HepG2 (cell line): Measurements from ENCODE around the gene VKORC1. TPM values are rescaled to one million over a fixed set of nuclear protein-coding genes. Genes with fewer than 3 reads are reported as not detected.

ENCODE experiments used
- CEBPG ChIP-seq: IDR thresholded peaks from 2 replicates; pipeline ENCODE4 v1.6.1; 2016
- ETV5 ChIP-seq: IDR thresholded peaks from 2 replicates; pipeline ENCODE4 v1.6.1; 2018; ENCODE audit warnings: missing biosample characterization, missing genetic modification reagents, inconsistent platforms, borderline replicate concordance
- FOXA1 ChIP-seq, 2 experiments: fragments of 450-650 bp in 1 of 2; sonication (generic) in 1 of 2; formaldehyde crosslinking in 1 of 2; IDR thresholded peaks; 2 replicates each; pipeline versions ENCODE4 v1.4.0 to v1.6.1; 2016 to 2020; ENCODE audit warnings: missing genetic modification reagents in 1 of 2
- GABPB1 ChIP-seq: IDR thresholded peaks from 2 replicates; pipeline ENCODE4 v1.6.1; 2016; ENCODE audit warnings: mild to moderate bottlenecking, missing genetic modification reagents, moderate library complexity, missing compliant biosample characterization
- GRHL1 ChIP-seq: sonication (generic); formaldehyde crosslinking; conservative IDR thresholded peaks from 2 replicates; pipeline ENCODE4 v1.8.0; 2022; ENCODE audit warnings: missing genetic modification reagents
- NR2C2 ChIP-seq: sonication (generic); formaldehyde crosslinking; IDR thresholded peaks from 2 replicates; pipeline ENCODE4 v1.4.0; 2020; ENCODE audit warnings: missing genetic modification reagents, mild to moderate bottlenecking, moderate library complexity, borderline replicate concordance
- SP1 ChIP-seq, 2 experiments: fragments of 450-650 bp in 1 of 2; sonication (generic) in 1 of 2; formaldehyde crosslinking in 1 of 2; IDR thresholded peaks; 2 replicates each; pipeline versions ENCODE4 v1.4.0 to v1.6.1; 2016 to 2020; ENCODE audit warnings: missing genetic modification reagents in 1 of 2
- YEATS4 ChIP-seq: sonication (generic); formaldehyde crosslinking; IDR thresholded peaks from 2 replicates; pipeline ENCODE4 v1.4.0; 2020; ENCODE audit warnings: missing genetic modification reagents, borderline replicate concordance
- ZEB1 ChIP-seq: IDR thresholded peaks from 2 replicates; pipeline ENCODE4 v1.6.1; 2012; ENCODE audit warnings: mild to moderate bottlenecking, low read depth, inconsistent platforms; ENCODE audit not compliant: insufficient replicate concordance
- ZMAT3 ChIP-seq: sonication (generic); formaldehyde crosslinking; conservative IDR thresholded peaks from 2 replicates; pipeline ENCODE4 v1.7.0; 2021; ENCODE audit warnings: missing genetic modification reagents
- ZNF350 ChIP-seq: sonication (generic); formaldehyde crosslinking; IDR thresholded peaks from 2 replicates; pipeline ENCODE4 v1.4.0; 2020; ENCODE audit warnings: mild to moderate bottlenecking, low read depth, missing genetic modification reagents, borderline replicate concordance
- ZNF446 ChIP-seq: sonication (generic); formaldehyde crosslinking; IDR thresholded peaks from 2 replicates; pipeline ENCODE4 v1.5.0; 2020; ENCODE audit warnings: mild to moderate bottlenecking, missing genetic modification reagents
- ZNF746 ChIP-seq: sonication (generic); formaldehyde crosslinking; IDR thresholded peaks from 2 replicates; pipeline ENCODE4 v1.8.0; 2022; ENCODE audit warnings: mild to moderate bottlenecking, missing genetic modification reagents
- ZNF749 ChIP-seq: sonication (generic); formaldehyde crosslinking; IDR thresholded peaks from 2 replicates; pipeline ENCODE4 v1.8.0; 2022; ENCODE audit warnings: mild to moderate bottlenecking, missing genetic modification reagents, moderate library complexity, borderline replicate concordance
- ZNF777 ChIP-seq: sonication (generic); formaldehyde crosslinking; IDR thresholded peaks from 2 replicates; pipeline ENCODE4 v1.4.0; 2020; ENCODE audit warnings: missing genetic modification reagents
- ZNF800 ChIP-seq: sonication (generic); formaldehyde crosslinking; IDR thresholded peaks from 2 replicates; pipeline ENCODE4 v1.4.0; 2020; ENCODE audit warnings: missing genetic modification reagents
- ZNF883 ChIP-seq: sonication (generic); formaldehyde crosslinking; IDR thresholded peaks from 2 replicates; pipeline ENCODE4 v1.5.1; 2020; ENCODE audit warnings: mild to moderate bottlenecking, missing genetic modification reagents; ENCODE audit errors: not compliant biosample characterization
- polyA plus RNA-seq, 8 experiments: library from polyadenylated mRNA; depleted of rRNA in 3 of 8; stranded (reverse) in 7 of 8; unstranded in 1 of 8; fragments of >200 nt; fragmentation: Illumina TruSeq in 4 of 8; extraction: Trizol in 4 of 8; gene quantifications; 2 replicates each; pipeline versions ENCODE4 v1.2.1 to v1.2.3, GENCODE V29; 2011 to 2016; ENCODE audit warnings: low read depth in 4 of 8, missing spikeins in 1 of 8, mixed read lengths in 1 of 8; ENCODE audit not compliant: insufficient read depth in 1 of 8
- total RNA-seq, 5 experiments: library from RNA; depleted of rRNA; stranded (reverse); fragments of >200 nt; fragmentation: Illumina TruSeq; extraction: Trizol; gene quantifications; 2 replicates each; pipeline ENCODE4 v1.2.3, GENCODE V29; 2016; ENCODE audit warnings: low read depth in 1 of 5
- TF ChIP-seq, protein P1 (sequence below): sonication (generic); formaldehyde crosslinking; IDR thresholded peaks from 2 replicates; pipeline ENCODE4 v1.4.0; 2020; ENCODE audit warnings: missing genetic modification reagents, borderline replicate concordance

Gene VKORC1
- total and polyA plus RNA-seq, 2 of the 13 experiments (the other 11 are each of a cell fraction or from before 2014, with no cell fraction given) = 141 to 615 TPM

GRCh38 chr16:31138621-31139578 lies 44.3 kb upstream of the VKORC1 start (continued):
- TF ChIP-seq ZNF883 (CRISPR knock-in tag) (peak; percentile 39), ETV5 (CRISPR knock-in tag) (0 out of 2 replicates have a peak, but pooled peaks have one; percentile 7), ZNF777 (CRISPR knock-in tag) (peak; percentile 23; the same call in 1 of the 2 replicates), ZNF446 (CRISPR knock-in tag) (peak; percentile 58; the same call in 1 of the 2 replicates), ZNF746 (CRISPR knock-in tag) (no peak), YEATS4 (CRISPR knock-in tag) (peak; percentile 39; the same call in 1 of the 2 replicates), SP1 (IDR thresholded peaks at IDR 0.05) (no peak), SP1 (CRISPR knock-in tag; IDR thresholded peaks at IDR 0.05) (no peak; the same call in 1 of the 2 replicates), CEBPG (CRISPR knock-in tag) (0 out of 2 replicates have a peak, but pooled peaks have one; percentile 12), ZNF800 (CRISPR knock-in tag) (peak; percentile 63; the same call in 1 of the 2 replicates), FOXA1 (IDR thresholded peaks at IDR 0.05) (no peak), FOXA1 (CRISPR knock-in tag; IDR thresholded peaks at IDR 0.05) (0 out of 2 replicates have a peak, but pooled peaks have one; percentile 6), GABPB1 (CRISPR knock-in tag) (peak; percentile 49; the same call in 1 of the 2 replicates), ZEB1 (peak; percentile 60), GRHL1 (CRISPR knock-in tag) (no peak), ZNF749 (CRISPR knock-in tag) (no peak), NR2C2 (CRISPR knock-in tag) (peak; percentile 49; the same call in 1 of the 2 replicates), ZNF350 (CRISPR knock-in tag) (0 out of 2 replicates have a peak, but pooled peaks have one; percentile 33), ZMAT3 (CRISPR knock-in tag) (peak; percentile 77)
- TF ChIP-seq, protein P1, sequence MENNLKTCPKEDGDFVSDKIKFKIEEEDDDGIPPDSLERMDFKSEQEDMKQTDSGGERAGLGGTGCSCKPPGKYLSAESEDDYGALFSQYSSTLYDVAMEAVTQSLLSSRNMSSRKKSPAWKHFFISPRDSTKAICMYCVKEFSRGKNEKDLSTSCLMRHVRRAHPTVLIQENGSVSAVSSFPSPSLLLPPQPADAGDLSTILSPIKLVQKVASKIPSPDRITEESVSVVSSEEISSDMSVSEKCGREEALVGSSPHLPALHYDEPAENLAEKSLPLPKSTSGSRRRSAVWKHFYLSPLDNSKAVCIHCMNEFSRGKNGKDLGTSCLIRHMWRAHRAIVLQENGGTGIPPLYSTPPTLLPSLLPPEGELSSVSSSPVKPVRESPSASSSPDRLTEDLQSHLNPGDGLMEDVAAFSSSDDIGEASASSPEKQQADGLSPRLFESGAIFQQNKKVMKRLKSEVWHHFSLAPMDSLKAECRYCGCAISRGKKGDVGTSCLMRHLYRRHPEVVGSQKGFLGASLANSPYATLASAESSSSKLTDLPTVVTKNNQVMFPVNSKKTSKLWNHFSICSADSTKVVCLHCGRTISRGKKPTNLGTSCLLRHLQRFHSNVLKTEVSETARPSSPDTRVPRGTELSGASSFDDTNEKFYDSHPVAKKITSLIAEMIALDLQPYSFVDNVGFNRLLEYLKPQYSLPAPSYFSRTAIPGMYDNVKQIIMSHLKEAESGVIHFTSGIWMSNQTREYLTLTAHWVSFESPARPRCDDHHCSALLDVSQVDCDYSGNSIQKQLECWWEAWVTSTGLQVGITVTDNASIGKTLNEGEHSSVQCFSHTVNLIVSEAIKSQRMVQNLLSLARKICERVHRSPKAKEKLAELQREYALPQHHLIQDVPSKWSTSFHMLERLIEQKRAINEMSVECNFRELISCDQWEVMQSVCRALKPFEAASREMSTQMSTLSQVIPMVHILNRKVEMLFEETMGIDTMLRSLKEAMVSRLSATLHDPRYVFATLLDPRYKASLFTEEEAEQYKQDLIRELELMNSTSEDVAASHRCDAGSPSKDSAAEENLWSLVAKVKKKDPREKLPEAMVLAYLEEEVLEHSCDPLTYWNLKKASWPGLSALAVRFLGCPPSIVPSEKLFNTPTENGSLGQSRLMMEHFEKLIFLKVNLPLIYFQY (CRISPR knock-in tag) = peak; percentile 56; the same call in 1 of the 2 replicates
